DMS153 treated with DMSO at 0.1 percent for 48 hours (cell line): ENCODE results near the gene FAM90A1.
A peak's percentile ranks its signal among the peaks of the same experiment; 100 is the strongest.
"Not testable (repeated sequence)": the region's sequence is repeated elsewhere in the genome, so short reads cannot be mapped to it uniquely, and the experiment has no call there.

Experiments used
- DNase-seq: peaks from one replicate; lab custom pipeline; 2025; ENCODE audit not compliant: unreplicated experiment; lab: John Stamatoyannopoulos, UW

FAM90A1 gene

DNA sequence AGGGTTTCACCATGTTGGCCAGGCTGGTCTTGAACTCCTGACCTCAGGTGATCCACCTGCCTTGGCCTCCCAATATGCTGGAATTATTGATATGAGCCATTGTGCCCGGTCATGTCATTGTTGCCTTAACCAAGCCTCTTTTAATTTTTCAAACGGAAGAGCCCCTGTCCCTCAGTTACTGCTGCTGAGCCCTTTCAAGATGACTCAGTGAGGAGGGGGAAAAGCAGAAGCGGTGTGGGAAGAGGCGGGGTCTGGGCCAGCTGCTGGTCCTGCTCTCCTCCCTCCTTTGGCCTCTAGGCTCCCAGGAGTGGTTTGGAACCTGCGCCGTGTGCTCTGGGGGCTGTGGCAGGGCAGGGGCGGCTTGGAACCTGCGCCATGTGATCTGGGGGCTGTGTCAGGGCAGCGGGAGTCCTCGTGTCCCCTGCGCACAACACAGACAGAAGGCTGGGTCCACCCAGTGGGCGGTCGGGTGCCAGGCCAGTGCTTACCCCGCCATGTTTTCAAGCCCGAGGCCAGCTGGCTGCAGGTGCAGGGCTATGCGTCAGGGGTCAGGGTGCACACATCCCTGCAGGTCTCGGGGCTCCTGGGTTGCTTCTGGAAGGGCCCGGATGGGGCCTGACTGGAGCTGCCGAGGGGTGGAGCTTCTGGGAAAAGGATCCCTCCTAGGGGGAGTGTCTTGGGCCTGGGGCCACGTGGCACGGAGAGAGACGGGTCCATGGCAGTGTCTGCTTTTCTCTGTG, at the start of gene FAM90A1:
Gene FAM90A1, minus strand, starts transcription at position 627 of the 740 bp plus-strand sequence. CDS start 2,786 bp downstream, outside the sequence.
- DNase-seq: not testable (repeated sequence)

GRCh38 chr12:8276397-8276796, 49.0 kb upstream of the FAM90A1 start:
- DNase-seq: not testable (repeated sequence)

DNA sequence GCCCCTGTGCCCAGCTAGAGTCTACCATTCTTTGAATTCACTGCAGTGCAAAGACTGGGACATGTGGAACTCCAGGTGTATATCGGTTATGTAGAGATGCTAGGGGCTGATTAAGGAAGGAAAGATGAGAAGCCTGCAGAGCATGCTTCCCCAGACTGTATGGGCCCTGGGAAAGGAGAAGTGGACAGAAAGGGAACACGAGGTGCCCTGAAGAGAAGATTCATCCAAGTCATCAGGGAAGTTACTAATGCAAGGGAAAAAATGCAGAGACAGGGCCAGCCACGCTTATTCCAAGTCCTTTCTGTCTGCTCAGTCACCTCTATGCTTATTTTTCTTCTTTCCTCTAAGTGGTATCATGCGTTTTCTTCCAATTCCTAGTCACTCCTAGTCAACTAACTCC, 39.3 kb upstream of the FAM90A1 start:
- DNase-seq: not testable (repeated sequence)

- not testable (repeated sequence) for DNase-seq
Measured at GRCh38 chr12:8264236-8264635, 36.8 kb upstream of the FAM90A1 start.

DNA sequence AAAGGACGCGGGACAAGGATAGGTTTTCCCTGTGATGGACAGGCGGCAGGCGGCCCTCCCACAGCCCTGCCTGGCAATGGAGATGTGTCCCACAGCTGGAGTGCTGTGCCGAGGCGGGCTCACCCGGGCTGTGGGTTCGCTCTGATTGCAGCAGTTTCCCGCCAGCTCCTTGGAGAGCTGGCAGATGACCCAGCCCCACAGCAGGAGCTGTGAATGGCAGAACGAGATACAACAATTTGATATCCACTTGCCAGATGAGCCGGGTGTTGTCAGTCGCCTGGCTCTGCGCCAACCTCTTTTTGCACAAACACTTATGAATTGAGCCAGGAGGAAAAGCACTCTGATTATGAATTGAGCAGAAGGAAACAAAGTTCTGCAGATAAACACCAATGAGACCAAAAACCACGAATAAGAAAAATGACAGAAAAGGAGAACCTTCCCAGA, 33.7 kb upstream of the FAM90A1 start:
- not testable (repeated sequence) for DNase-seq

- DNase-seq: not testable (repeated sequence)
Measured at GRCh38 chr12:8256356-8256755, 28.9 kb upstream of the FAM90A1 start.

GRCh38 chr12:8254705-8255104, 27.3 kb upstream of the FAM90A1 start:
- not testable (repeated sequence) for DNase-seq

DNA sequence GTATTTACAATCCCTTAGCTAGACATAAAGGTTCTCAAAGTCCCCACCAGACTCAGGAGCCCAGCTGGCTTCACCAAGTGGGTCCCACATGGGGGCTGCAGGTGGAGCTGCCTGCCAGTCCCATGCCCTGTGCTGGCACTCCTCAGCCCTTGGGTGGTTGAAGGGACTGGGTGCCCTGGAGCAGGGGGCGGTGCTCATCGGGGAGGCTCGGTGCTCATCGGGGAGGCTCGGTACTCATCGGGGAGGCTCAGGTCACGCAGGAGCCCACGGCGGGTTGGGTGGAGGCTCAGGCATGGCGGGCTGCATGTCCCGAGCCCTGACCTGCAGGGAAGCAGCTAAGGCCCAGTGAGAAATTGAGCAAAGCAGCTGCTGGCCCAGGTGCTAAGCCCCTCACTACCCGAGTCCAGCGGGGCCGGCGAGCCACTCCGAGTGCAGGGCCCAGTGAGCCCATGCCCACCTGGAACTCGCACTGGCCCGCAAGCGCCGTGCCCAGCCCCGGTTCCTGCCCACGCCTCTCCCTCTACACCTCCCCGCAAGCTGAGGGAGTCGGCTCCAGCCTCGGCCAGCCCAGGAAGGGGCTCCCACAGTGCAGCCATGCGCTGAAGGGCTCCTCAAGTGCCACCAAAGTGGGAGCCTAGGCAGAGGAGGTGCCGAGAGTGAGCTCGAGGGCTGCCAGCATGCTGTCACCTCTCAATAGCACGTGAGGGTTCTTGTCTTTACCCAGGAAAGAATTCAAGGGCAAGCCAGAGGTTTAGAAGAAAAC, 24.8 kb upstream of the FAM90A1 start:
- not testable (repeated sequence) for DNase-seq

DNA sequence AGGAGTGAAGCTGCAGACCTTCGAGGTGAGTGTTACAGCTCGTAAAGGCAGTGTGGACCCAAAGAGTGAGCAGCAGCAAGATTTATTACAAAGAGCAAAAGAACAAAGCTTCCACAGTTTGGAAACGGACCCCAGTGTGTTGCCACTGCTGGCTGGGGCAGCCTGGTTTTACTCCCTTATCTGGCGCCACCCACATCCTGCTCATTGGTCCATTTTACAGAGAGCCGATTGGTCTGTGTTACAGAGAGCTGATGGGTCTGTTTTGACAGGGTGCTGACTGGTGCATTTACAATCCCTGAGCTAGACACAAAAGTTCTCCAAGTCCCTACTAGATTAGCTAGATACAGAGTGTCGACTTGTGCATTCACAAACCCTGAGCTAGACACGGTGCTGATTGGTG, 24.2 kb upstream of the FAM90A1 start:
- DNase-seq: not testable (repeated sequence)

DNA sequence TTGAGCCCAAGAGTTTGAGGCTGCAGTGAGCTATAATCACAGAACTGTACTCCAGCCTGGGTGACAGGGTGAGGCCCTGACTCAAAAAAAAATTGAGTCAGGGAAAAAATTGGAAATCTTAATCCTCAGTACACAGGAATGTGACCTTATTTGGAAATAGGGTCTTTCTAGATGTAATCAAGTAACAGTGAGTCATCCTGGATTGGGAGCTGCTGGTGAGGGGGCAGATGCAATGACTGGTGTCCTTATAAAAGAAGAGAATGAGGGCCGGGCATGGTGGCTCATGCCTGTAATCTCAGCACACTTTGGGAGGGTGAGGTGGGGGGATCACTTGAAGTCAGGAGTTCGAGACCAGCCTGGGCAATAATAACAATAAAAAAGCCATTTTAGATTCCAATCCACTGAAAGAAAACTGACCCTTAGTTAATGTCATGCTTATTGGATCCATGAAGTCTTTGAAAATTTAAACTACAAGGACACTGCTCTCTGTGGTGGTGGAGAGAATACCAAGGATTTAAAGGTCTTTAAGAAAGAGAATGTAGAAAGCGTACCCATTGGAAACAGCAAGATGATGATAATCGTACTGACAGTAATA, 19.6 kb upstream of the FAM90A1 start:
- not testable (repeated sequence) for DNase-seq

DNA sequence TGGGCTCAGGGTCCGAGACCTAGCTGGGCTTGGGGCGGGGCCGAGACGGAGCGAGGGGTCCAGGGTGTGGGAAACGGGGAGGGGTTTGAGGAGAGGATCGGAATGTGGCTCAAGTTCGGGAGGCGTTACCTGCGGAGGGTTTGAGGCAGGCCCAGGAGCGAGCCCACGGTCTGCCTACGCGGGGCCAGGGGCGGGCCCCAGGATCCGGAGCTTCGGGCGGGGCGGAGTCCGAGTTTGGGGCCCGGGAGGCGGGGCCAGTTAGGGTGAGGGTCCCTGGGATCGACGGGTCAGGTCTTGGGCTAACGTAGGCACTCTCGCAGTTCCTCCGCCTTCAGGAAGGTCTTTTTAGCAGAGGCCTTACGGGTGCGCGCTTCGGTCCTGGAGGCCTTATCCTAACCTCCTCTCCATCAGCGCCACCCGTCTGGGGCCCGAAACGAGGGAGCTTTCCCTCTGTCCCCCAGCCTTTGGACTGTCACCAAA, 16.3 kb upstream of the FAM90A1 start:
- not testable (repeated sequence) for DNase-seq

DNA sequence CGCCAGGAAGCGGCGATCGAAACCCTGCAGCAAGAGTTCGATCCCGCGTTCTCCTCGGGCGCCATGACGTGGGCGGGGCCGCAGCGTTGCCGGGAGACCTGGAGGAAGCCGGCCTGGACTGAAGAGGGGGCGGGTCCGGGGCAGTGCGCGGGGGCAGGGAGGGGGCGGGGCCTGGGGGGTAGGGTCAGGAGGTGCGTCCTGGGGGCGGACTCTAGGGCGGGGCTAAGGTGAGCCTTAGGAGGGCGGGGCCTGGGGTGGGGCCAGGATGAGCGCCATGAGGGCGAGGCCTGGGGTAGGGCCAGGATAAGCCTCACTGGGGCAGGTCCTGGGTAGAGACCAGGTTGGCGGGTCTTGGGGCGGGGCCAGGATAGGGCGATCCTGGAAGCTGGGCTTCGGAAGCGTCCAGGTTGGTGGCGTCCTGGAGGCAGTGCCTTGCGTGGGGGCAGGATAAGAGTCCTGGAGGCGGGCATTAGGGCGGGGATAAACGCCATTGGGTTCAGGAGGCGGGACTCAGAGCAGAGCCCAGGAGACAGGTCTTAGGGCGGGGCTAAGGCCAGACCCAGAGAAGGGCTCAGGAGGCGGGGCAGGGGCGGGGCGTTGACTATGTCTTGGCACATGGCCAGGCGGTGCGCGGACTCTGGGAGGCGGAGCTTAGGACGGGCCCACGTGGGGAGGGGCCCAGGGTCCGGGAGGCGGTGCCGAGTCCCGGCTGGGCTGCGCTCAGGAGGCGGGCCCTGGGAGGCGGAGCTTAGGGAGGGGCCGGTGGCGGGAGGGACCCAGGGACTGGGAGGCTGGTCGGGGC, 15.7 kb upstream of the FAM90A1 start:
- peak; percentile 81 for DNase-seq

GRCh38 chr12:8242622-8242879, 15.1 kb upstream of the FAM90A1 start:
- DNase-seq: not testable (repeated sequence)

- not testable (repeated sequence) for DNase-seq
Measured at GRCh38 chr12:8241917-8242621, 14.7 kb upstream of the FAM90A1 start.

DNA sequence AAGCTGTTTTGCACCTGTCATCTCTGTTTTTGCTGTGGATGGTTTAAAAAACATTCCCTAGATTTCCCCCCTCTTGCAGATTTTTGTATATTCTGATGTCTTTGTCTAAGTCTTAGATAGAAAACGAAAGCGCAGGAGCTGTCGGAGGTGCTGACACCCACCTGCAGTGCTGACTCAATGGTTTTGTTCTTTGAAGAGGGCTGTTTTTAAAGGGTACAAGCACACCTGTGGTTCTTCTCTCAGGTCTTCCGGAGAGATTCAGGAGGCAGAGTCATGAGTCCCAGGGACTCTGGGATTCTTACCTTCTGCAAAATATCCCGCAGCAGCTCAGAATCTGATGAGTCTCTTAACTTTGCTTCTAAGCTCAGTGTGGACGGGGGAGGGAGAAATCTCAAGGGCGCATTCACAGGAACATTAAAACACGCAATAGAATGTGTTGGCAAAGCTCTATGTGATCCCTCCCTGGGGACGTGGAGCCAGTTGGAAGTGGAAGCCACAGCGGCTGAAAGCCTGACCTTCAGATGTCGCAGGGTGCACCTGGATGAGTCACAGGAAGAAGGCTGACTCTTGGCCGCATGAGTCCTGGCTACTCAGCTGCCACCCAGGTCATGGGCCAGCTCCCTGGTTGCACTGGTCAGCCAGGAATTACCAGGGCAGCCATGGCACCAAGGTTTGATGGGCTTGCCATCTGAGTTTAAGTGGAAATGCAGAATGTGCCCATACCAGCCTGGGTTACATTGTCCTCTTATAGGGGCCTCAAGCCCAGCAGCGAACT, 13.1 kb upstream of the FAM90A1 start:
- DNase-seq: not testable (repeated sequence)

DNA sequence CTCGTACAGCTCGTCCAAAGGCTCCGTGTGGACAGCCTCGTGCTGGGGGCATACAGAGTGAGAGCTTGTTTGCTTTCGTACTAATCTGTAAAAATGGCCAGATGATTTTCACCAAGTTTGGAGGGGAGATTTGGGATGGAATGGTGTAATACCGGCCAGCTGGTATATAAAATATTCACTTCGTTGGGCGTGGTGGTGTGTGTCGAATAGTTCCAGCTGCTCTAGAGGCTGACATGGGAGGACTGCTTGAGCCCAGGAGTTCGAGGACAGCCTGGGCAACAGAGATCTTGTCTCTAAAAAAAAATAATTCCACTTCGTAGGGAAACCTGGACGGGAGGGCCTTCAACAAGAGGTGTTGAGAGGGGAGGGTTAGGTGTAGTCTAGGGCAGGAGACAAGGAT, 9.6 kb upstream of the FAM90A1 start:
- DNase-seq: not testable (repeated sequence)

DNA sequence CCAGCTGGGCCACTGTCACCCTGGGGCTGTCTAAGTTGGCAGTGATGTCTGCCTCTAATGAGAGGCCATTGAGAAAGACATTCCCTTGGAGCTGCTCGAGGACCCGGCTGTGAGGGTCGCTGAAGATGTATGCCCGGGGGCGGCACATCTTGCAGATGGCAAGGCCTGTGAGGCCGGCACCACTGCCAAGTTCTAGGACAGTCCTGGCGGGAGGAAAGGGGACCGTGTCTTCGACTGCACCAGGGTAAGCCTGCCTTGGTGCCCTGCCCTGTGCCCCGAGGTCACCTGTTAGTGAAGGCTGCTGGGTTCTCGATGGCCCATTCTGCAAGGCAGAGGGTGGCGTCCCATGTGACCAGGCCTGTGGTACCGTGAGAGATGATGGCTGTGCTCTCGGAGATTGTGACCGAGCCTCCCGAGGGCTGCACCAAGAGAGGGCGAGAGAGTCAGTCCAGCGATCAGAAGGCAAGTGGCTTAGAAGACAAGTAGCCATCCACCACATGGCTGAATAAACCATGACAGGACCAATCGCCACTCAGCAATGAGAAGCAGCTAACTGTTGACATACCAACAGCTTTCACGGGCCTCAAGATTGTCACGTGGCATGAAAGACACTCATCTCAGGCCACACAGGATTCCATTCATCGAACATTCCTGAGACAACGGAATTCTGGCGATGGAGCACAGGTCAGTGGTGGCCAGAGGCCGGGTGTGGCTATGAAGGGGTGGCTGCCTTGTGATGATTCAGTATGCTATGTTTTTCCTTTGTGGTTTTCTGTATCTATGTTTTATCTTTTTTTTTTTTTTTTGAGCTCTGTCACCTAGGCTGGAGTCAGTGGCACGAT, 8.1 kb upstream of the FAM90A1 start:
- DNase-seq: not testable (repeated sequence)

DNA sequence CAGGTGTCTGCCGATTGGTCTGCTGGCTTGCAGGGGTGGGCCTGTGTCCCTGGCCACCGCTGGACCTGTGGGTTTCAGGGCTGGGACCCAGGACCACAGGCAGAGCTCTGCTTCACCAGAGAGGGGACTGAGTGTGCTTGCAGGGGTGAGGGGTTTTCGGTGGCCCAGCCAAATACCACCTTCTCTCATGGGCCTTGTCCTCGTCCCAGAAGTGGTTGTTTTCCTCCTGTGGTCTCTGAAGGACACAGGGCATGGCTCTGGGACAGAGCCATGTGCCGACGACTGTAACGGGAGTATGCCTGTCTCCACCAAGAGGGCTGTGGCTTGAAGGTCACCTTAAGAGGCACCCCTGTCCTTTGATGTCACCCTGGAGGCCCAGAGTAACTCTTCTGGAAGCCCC, 7.3 kb upstream of the FAM90A1 start:
- DNase-seq: not testable (repeated sequence)
